Measurements from ENCODE around the gene GLP2R.
"Not testable (repeated sequence)": the region's sequence is repeated elsewhere in the genome, so short reads cannot be mapped to it uniquely, and the experiment has no call there.

The GLP2R gene

DNA sequence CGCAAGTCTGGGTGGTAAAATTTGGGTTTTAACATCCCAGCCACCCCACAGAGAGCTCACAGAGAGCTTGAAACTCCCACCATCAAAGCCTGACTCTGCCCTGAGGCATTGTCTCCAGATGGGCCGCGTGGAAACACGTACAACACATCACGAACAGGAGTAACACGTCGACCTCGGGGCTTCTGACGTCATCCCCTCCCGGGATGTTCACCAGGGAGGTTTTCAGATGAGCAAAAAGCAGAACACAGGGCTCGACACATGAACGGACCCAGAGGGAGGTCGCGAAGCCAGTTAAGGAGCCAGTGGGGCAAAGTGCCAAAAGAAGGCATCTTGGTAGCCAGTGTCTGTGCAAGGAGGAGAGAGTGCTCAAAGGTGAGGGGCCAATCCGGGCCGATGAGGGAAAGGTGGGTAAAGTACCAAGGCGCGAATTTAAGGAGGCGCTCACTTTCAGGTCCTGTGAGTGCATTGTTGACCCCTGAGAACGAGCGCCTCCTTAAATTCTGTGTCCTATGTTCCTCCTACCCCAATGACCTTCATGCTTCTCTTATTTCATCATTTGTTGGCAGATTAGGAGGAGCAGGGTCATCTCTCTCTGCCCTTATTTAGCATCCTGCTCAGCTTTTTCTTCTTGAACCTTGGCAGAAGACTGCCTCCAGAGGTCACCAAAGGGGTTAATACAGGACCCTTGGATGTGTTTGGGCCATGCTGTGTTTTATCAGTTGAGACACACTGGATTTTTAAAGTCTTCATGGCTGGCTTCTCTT is 73.7 kb downstream of the GLP2R start:
- no peak for DNase-seq (ENCODE audit: low read depth)

DNA sequence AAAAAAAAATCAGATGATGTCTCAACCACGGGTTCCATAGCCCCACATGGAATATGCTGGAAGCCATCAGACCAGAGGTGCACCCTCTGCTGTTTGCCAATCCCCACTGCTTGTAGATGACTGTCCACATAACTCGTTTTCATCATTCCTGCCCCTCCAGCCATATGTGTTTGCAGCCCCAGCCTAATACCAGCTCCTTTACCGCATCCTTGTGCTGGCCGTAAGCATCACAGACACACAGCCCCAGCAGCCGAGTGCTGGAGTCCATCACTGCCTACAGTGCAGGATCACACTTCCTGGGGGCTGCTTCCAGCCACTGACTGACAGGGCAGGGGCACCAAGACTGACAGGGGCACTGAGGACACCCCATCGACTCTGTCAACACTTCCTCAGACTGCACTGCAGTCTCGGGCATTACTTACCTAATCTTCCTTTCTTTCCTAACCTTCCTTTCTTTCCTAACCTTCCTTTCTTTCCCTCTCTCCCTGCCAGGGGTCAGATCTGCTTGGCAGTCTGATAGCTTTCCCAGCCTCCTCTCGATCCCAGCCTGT is 74.4 kb downstream of the GLP2R start:
- DNase-seq (ENCODE audit: low read depth), result no peak

- no peak for DNase-seq (ENCODE audit: low read depth)
These were observed 75.1 kb downstream of the GLP2R start for GRCh38 chr17:9900784-9901183.

DNA sequence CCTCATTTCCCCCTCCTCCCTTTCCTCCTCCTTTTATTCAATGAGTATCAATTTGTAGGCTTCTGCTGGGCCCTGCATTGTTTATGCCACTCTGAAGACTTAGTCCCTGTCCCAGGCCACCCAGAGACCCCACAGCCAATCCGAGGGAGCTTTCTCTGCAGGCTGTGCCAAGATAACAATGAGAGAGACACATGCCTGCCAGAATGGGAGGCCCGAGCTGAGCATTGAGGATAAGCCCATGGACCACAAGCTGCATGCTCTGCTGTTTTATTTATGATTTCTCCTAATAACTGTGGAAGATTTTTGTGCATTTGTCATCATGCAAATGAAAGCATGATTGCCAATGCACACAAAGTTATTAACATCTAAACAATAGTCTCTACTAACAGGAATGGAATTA is 76.4 kb downstream of the GLP2R start:
- no peak for DNase-seq (ENCODE audit: low read depth)

- no peak for DNase-seq (ENCODE audit: low read depth)
These were observed 78.8 kb downstream of the GLP2R start for GRCh38 chr17:9904277-9905077.

DNA sequence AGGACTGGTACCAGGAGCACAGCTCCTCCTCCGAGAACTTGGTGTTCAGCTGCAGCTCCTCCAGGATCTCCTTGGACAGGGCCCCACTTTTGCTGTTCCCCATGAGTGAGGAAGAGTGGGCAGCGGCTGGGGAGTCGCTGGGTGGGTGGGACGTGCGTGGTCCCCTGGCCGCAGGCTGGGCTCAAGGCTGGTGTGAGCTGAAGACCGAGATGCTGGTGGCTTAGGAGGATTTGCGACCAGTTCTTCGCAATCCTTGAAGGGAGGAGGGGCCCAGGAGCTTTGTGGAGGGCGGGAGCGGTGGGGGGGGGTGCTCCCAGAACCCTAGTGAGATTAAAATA is 79.3 kb downstream of the GLP2R start, which contains the start of gene RCVRN:
Gene RCVRN, minus strand, starts transcription at position 194 of the 338 bp plus-strand sequence. Its CDS starts 91 bp downstream, at position 103.
- no peak for DNase-seq (ENCODE audit: low read depth)

GRCh38 chr17:9905902-9906301 is 80.2 kb downstream of the GLP2R start:
- no peak for DNase-seq (ENCODE audit: low read depth)

DNA sequence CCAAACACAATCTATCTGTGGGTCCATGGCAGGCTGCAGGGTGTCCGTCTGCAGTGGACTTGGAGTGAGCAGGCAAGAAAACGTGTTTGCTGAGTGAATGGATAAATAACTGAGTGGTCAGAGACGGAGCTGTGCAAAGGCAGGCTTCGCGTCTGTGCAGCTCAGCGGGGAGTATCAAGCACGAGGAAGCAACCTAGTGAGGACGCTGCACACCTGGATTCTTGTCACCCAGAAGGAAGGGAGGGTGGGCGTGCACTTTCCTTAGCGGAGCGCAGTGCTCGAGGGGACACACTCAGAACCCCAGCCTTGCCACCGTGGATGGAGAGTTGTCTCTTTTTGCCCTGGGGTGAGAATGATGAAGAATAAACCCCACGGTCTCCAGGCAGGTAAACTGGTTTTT is 80.9 kb downstream of the GLP2R start:
- no peak for DNase-seq (ENCODE audit: low read depth)

GRCh38 chr17:9907131-9907530 is 81.4 kb downstream of the GLP2R start:
- no peak for DNase-seq (ENCODE audit: low read depth)

- DNase-seq (ENCODE audit: low read depth), result no peak
These were observed 82.3 kb downstream of the GLP2R start for GRCh38 chr17:9907883-9908648.

- no peak for DNase-seq (ENCODE audit: low read depth)
These were observed 82.9 kb downstream of the GLP2R start for GRCh38 chr17:9908649-9909042.

DNA sequence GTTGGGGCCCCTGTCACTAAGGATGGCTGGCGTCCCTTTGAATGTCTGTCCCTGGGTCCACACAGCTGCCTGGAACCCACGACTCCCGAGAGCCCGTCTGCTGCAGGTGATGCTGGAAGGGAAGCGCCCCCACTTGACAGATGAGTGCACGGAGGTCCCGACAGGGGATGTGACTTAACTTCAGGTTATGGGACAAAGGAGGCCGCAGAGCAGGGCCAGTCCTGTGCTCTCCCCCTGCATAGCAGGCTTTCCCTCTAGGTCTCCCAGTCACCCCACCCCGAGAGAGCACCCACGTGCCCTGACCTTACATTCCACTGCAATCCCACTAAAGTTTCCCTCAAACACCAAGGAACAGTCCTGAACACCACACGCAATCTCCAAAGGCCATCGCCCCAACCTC is 85.4 kb downstream of the GLP2R start:
- no peak for DNase-seq (ENCODE audit: low read depth)

DNA sequence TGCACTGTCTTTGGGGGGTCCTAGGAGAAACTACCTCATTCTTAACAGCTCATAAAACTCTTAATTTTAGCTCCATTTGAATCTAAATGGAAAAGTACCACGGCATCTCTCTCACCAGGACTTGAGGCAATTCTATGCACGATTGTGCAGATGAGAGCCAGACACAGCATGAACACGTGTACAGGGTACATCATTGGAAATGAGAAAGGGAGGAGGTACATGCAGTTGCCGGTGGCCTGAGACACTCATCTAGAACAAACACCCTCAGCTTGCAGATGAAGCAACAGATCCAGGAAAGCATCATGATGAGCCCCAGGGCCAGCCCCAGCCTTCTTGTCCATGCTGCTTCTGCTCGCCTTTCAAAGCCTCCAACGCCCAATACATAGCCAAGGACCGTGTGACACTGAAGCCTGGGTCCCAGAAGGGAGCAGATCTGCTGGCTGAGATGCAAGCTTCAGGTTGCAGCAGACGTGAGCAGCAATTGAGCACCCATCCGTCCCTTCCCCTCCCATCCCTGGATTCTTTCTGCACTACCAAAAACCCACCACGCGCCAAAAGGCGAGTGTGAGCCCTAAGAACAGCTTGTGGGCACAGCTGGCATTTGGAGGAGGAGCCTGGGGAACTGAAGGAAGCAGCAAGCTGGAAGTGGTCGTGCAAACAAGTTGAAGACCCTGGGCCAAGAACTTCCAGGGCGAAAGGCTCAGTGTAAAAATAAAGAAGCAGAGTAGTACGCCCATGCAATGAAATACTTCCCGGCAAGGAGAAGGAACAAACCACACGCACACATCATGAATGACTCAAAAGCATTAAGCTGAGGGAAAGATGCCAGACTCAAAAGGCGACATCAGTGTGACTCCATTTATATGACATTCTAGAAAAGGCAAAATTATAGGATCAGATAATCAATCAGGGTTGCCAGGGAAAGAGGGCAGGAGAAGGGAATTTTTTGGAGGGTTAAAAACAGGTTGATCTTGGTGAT is 86.7 kb downstream of the GLP2R start:
- DNase-seq (ENCODE audit: low read depth), result no peak

GRCh38 chr17:9913476-9913875 is 87.8 kb downstream of the GLP2R start:
- no peak for DNase-seq (ENCODE audit: low read depth)

DNA sequence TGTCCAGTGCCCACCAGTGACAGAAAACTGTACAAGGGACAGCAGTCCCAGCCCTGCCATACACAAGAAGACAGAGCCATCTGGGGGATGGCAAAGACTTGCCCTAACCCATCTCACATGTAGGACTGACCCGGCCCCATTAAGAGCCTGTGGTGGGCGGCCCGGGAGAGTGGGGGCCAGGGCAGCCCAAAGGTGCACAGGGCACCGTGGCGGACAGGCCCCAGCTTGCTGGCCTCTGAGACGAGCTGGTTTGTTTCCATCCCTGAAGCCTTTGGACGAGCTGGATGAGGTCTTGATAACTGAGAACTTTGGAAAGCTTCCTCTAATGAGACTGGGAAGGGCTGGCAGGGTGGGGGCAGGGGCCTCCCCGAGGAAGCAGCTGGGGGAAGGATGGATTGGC is 90.4 kb downstream of the GLP2R start:
- DNase-seq (ENCODE audit: low read depth), result no peak

DNA sequence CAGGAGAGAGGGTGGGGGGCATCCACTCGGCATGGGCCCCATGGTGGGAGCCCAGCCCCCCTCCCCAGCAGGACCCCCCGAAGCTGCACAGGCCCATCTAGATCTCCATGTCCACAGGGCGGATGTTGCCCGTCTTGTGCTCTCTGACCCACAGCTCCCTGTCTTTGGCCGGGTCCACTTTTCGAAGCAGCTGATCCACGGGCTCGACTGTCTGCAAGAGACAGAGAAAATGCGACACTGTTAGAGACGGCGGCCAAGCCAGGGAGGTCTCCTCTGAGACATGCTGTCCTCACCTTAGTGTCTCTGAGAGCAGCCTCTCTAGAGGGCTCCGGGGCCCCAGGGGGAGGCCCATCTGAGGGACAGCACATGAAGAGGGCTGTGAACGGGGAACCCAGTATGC is 91.4 kb downstream of the GLP2R start:
- DNase-seq (ENCODE audit: low read depth), result no peak

DNA sequence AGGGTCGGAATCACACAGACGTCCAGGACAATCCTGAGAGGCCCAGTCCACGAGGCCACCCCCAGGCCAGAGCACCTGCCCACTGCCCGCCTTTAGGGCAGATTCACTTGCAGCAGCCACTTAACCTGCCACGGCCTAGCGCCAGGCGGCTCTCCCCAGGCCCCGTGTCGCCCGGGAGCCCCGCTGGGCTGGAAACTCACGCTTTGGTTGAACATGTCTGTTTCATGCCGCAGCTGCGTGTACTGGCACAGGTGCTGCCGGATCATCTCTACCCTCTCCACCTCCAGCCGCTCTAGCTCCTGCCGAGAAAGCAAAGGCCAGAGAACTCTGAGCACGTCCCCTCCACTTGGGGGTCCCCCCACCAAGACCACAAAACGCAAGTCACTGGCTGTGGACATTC is 92.1 kb downstream of the GLP2R start:
- no peak for DNase-seq (ENCODE audit: low read depth)

DNA sequence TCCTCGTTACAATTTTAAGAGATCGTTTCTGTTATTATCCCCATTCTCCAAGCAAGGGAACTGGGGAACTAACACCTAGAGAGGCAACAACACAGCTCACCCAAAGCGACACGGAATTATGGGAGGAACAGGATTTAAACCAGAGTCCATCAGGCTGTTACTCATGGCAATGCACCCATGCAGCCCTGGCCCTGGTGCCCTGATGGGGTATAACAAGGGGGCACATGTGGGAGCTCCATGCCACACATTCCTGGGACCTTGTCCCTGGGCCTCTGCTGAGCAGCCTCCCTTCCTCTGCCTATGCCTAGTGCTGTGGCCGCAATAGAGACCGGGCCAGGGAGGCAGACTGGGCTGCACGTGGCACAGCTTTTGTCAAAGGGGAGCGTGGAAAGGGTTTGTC is 92.6 kb downstream of the GLP2R start:
- no peak for DNase-seq (ENCODE audit: low read depth)

- DNase-seq (ENCODE audit: low read depth), result no peak
These were observed 93.2 kb downstream of the GLP2R start for GRCh38 chr17:9918804-9919352.

DNA sequence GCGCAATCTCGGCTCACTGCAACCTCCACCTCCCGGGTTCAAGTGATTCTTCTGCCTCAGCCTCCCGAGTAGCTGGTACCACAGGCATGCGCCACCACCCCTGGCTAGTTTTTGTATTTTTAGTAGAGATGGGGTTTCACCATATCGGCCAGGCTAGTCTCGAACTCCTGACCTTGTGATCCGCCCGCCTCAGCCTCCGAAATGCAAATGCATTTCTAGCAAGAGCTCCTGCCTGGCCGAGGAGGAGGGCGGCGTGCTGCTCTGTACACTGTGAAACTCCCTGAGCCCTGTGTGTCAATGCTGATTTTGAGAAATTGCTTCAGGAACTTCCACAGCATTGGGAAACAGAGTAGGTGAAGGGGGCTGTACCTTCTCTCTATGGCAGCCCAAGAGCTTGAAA is 95.5 kb downstream of the GLP2R start:
- not testable (repeated sequence) for DNase-seq (ENCODE audit: low read depth)

Data from non-pigmented ciliary epithelial cell (primary cell).